ENCODE results near the gene BRMS1. TPM values are rescaled to one million over a fixed set of nuclear protein-coding genes. Genes with fewer than 3 reads are reported as not detected.

The BRMS1 gene
- total RNA-seq, 1 experiment from 2014 or later = 80.5 TPM

GRCh38 chr11:66334605-66335442 lies 10.1 kb downstream of the BRMS1 start:
- DNase-seq (ENCODE audit: low read depth, low spot score) (no peak), ATAC-seq (no peak)
- no TSS peak for BruUV-seq (replicated peaks)

GRCh38 chr11:66333896-66334604 lies 10.9 kb downstream of the BRMS1 start:
- TF ChIP-seq POLR2AphosphoS5 (IDR thresholded peaks at IDR 0.05; ENCODE audit: low read depth, low read length) (no peak), SIN3A (IDR thresholded peaks at IDR 0.05; ENCODE audit: borderline replicate concordance, insufficient read depth, low read depth, low read length) (no peak), CTCF (IDR thresholded peaks at IDR 0.05) (no peak), TCF7L2 (IDR thresholded peaks at IDR 0.05; ENCODE audit: low read depth, low read length) (no peak), REST (IDR thresholded peaks at IDR 0.05; ENCODE audit: insufficient read depth in 1 of 2, low read depth in 2 of 2, low read length in 1 of 2) (no peak)
- intact Hi-C loops (cut with micrococcal nuclease; ENCODE audit: unreplicated experiment) = no loop called here
- H3K36me3 ChIP-seq (ENCODE audit: control insufficient read depth, insufficient read depth, low read length) = no peaks in the 10 kb centered on the region
- H3K4me3 ChIP-seq (ENCODE audit: low read depth in 2 of 2, low read length in 2 of 2) = no peak overlapping the region
- ChIA-PET CTCF (interaction anchor here (0.6 to 0.9 kb wide), 2 partner anchors 7 to 26 kb away, joined by 4 read pairs; no protein-coding TSS in a partner anchor), POLR2A (interaction anchor here (0.7 kb wide), 1 partner anchor 282 kb away, joined by 3 read pairs; the partner anchor contains the start of gene RBM14)
- no peak overlapping the region for H3K27ac ChIP-seq (ENCODE audit: low read length)
- peaks cover 39% of the 10 kb centered on the region for H3K4me1 ChIP-seq (ENCODE audit: control insufficient read depth, insufficient read depth, low read length)
- ATAC-seq (no peak), DNase-seq (ENCODE audit: low read depth, low spot score) (no peak)
- in situ Hi-C loops (cut with HindIII; ENCODE audit: low pct_unique_long_range_greater_than_20kb, low sequenced_read_pairs) = no loop called here
- H3K27me3 ChIP-seq (ENCODE audit: control insufficient read depth, insufficient read depth, low read length) = no peaks in the 10 kb centered on the region
- H3K9me3 ChIP-seq (ENCODE audit: control insufficient read depth, insufficient read depth, low read depth, low read length) = no peaks in the 10 kb centered on the region
- no TSS peak for BruUV-seq (replicated peaks)

More at GRCh38 chr11:66334605-66335442, 10.1 kb downstream of the BRMS1 start:
- no peaks in the 10 kb centered on the region for H3K27me3 ChIP-seq (ENCODE audit: control insufficient read depth, insufficient read depth, low read length)
- ChIA-PET POLR2A (interaction anchor here (0.6 to 1.3 kb wide), 3 partner anchors 10 to 282 kb away, joined by 3 to 5 read pairs (median 3); partner anchors contain the start of genes BRMS1 and RBM14), CTCF (interaction anchor here (0.6 to 2.1 kb wide), 4 partner anchors 8 to 137 kb away, joined by 3 to 17 read pairs (median 7); no protein-coding TSS in a partner anchor)
- peak overlapping the region; percentile 66 to 87 for H3K4me3 ChIP-seq (ENCODE audit: low read depth in 2 of 2, low read length in 2 of 2)
- intact Hi-C loops (cut with micrococcal nuclease; ENCODE audit: unreplicated experiment) = no loop called here
- TF ChIP-seq POLR2AphosphoS5 (IDR thresholded peaks at IDR 0.05; ENCODE audit: low read depth, low read length) (no peak), SIN3A (IDR thresholded peaks at IDR 0.05; ENCODE audit: borderline replicate concordance, insufficient read depth, low read depth, low read length) (no peak)
- H3K36me3 ChIP-seq (ENCODE audit: control insufficient read depth, insufficient read depth, low read length) = no peaks in the 10 kb centered on the region
- in situ Hi-C loops (cut with HindIII; ENCODE audit: low pct_unique_long_range_greater_than_20kb, low sequenced_read_pairs) = no loop called here
- peaks cover 41% of the 10 kb centered on the region for H3K4me1 ChIP-seq (ENCODE audit: control insufficient read depth, insufficient read depth, low read length)
- H3K27ac ChIP-seq (ENCODE audit: low read length) = peak overlapping the region; percentile 89
- H3K9me3 ChIP-seq (ENCODE audit: control insufficient read depth, insufficient read depth, low read depth, low read length) = no peaks in the 10 kb centered on the region
